Vagina (tissue), 2 donors: Measurements from ENCODE around the gene NR2F1-AS1. TPM values are rescaled to one million over a fixed set of nuclear protein-coding genes. Genes with fewer than 3 reads are reported as not detected.
"Not testable (repeated sequence)": the region's sequence is repeated elsewhere in the genome, so short reads cannot be mapped to it uniquely, and the experiment has no call there.

ENCODE experiments used
- DNase-seq, 2 donors: peaks; one replicate each; pipeline ENCODE4 v3.0.0-alpha.2; 2017; ENCODE audit errors: extremely low spot score in 2 of 2
- H3K27ac ChIP-seq: fragments of 200-600 bp; sonication (generic); one replicate; pipeline ENCODE4 v1.5.1; 2019
- H3K27me3 ChIP-seq: fragments of 200-600 bp; sonication (generic); one replicate; pipeline ENCODE4 v1.5.1; 2019
- H3K36me3 ChIP-seq, 2 donors: fragments of 200-600 bp; sonication (generic); one replicate each; pipeline ENCODE4 v1.5.1; 2017 to 2019
- H3K4me1 ChIP-seq: fragments of 200-600 bp; sonication (generic); one replicate; pipeline ENCODE4 v1.5.1; 2019
- H3K4me3 ChIP-seq, 2 donors: fragments of 200-600 bp; sonication (generic); 1 replicate in 1 of 2; 2 replicates in 1 of 2; pipeline ENCODE4 v1.5.1; 2016 to 2019
- H3K9me3 ChIP-seq: fragments of 200-600 bp; sonication (generic); one replicate; pipeline ENCODE4 v1.5.1; 2019
- POLR2A ChIP-seq, 2 donors: fragments of 450-650 bp; IDR thresholded peaks; one replicate each; pipeline ENCODE4 v1.6.1; 2017; ENCODE audit warnings: antibody characterized with exemption in 2 of 2, mild to moderate bottlenecking in 2 of 2, moderate library complexity in 2 of 2
- POLR2AphosphoS5 ChIP-seq, 2 donors: sonication (generic); formaldehyde crosslinking; IDR thresholded peaks; one replicate each; pipeline ENCODE4 v1.9.0; 2017; ENCODE audit warnings: antibody characterized with exemption in 2 of 2, mild to moderate bottlenecking in 2 of 2, low read depth in 1 of 2; ENCODE audit not compliant: insufficient read depth in 1 of 2
- intact Hi-C: fragments of 100-400 bp; cut with DNase I; formaldehyde crosslinking; loops from one replicate; pipeline ENCODE4 v1.15.1; 2023
- total RNA-seq: library from RNA; depleted of rRNA; stranded (reverse); fragments of >200 nt; gene quantifications from one replicate; pipeline ENCODE4 v1.2.3, GENCODE V29; 2016
- TF ChIP-seq, protein P1 (sequence below), 3 experiments: fragments of 450-650 bp in 2 of 3; fragments of 200-600 bp in 1 of 3; sonication (generic) in 1 of 3; IDR thresholded peaks; one replicate each; pipeline ENCODE4 v1.5.1; 2017 to 2019; ENCODE audit warnings: antibody characterized with exemption in 3 of 3, mild to moderate bottlenecking in 2 of 3, moderate library complexity in 2 of 3

Gene NR2F1-AS1
- total RNA-seq, 1 donor from 2014 or later = 22.3 TPM

DNA sequence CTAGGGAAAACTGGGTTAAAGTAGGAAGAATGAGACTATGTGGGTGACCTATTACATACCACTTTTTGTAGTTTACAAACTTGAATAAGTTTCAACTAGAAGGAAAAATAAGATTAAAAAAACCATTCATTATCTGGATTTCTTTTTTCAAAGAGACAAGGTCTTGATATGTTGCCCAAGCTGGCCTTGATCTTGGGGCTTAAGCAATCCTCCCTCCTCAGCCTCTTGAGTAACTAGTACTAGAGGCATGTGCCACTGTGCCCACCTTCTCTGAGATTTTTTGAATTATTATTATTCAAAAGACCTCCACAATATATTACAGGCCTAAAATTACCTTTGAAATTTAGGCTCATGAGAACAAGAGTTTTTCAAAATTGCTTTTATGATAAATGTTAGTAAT is 63.2 kb downstream of the NR2F1-AS1 start:
- intact Hi-C loops = no loop called here
- H3K27ac ChIP-seq = no peak overlapping the region
- H3K9me3 ChIP-seq = no peaks in the 10 kb centered on the region
- DNase-seq = no peak
- H3K4me3 ChIP-seq = no peak overlapping the region
- TF ChIP-seq POLR2AphosphoS5 (IDR thresholded peaks at IDR 0.05; ENCODE audit: insufficient read depth in 1 of 2, low read depth in 1 of 2) (no peak), POLR2A (IDR thresholded peaks at IDR 0.05) (no peak)
- TF ChIP-seq, protein P1, sequence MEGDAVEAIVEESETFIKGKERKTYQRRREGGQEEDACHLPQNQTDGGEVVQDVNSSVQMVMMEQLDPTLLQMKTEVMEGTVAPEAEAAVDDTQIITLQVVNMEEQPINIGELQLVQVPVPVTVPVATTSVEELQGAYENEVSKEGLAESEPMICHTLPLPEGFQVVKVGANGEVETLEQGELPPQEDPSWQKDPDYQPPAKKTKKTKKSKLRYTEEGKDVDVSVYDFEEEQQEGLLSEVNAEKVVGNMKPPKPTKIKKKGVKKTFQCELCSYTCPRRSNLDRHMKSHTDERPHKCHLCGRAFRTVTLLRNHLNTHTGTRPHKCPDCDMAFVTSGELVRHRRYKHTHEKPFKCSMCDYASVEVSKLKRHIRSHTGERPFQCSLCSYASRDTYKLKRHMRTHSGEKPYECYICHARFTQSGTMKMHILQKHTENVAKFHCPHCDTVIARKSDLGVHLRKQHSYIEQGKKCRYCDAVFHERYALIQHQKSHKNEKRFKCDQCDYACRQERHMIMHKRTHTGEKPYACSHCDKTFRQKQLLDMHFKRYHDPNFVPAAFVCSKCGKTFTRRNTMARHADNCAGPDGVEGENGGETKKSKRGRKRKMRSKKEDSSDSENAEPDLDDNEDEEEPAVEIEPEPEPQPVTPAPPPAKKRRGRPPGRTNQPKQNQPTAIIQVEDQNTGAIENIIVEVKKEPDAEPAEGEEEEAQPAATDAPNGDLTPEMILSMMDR (IDR thresholded peaks at IDR 0.05) = no peak
- no peaks in the 10 kb centered on the region for H3K4me1 ChIP-seq
- H3K27me3 ChIP-seq = no peaks in the 10 kb centered on the region
- H3K36me3 ChIP-seq = no peaks in the 10 kb centered on the region

GRCh38 chr5:93513298-93513697 is 67.7 kb downstream of the NR2F1-AS1 start:
- TF ChIP-seq, protein P1 (IDR thresholded peaks at IDR 0.05) = no peak
- TF ChIP-seq POLR2AphosphoS5 (IDR thresholded peaks at IDR 0.05; ENCODE audit: insufficient read depth in 1 of 2, low read depth in 1 of 2) (no peak), POLR2A (IDR thresholded peaks at IDR 0.05) (no peak)
- H3K27ac ChIP-seq = no peak overlapping the region
- no peak for DNase-seq
- no peaks in the 10 kb centered on the region for H3K4me1 ChIP-seq
- no peaks in the 10 kb centered on the region for H3K9me3 ChIP-seq
- intact Hi-C loops = no loop called here
- no peak overlapping the region for H3K4me3 ChIP-seq
- H3K27me3 ChIP-seq = no peaks in the 10 kb centered on the region
- no peaks in the 10 kb centered on the region for H3K36me3 ChIP-seq

GRCh38 chr5:93512799-93513198 is 68.2 kb downstream of the NR2F1-AS1 start:
- H3K27me3 ChIP-seq = no peaks in the 10 kb centered on the region
- no peak for DNase-seq
- no peaks in the 10 kb centered on the region for H3K36me3 ChIP-seq
- intact Hi-C loops = no loop called here
- H3K27ac ChIP-seq = no peak overlapping the region
- no peaks in the 10 kb centered on the region for H3K4me1 ChIP-seq
- H3K9me3 ChIP-seq = no peaks in the 10 kb centered on the region
- TF ChIP-seq POLR2AphosphoS5 (IDR thresholded peaks at IDR 0.05; ENCODE audit: insufficient read depth in 1 of 2, low read depth in 1 of 2) = no peak
- TF ChIP-seq, protein P1 (IDR thresholded peaks at IDR 0.05) = no peak
- no peak for TF ChIP-seq POLR2A (IDR thresholded peaks at IDR 0.05)
- no peak overlapping the region for H3K4me3 ChIP-seq

DNA sequence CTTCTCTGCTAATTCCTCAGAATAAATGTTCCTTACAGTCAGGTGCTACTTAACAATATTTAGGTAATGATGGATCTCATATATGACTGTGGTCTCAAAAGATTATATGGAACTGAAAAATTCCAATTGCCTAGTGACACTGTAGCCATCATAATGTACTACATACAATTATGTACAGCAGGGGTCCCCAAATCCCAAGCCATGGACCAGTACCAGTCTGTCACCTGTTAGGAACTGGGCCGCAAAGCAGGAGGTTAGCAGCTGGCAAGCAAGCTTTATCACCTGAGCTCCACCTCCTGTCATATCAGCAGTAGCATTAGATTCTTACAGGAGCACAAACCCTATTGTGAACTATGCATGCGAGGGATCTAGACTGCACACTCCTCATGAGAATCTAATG is 69.6 kb downstream of the NR2F1-AS1 start:
- H3K4me3 ChIP-seq = no peak overlapping the region
- H3K36me3 ChIP-seq = no peaks in the 10 kb centered on the region
- DNase-seq = no peak
- H3K4me1 ChIP-seq = no peaks in the 10 kb centered on the region
- no peaks in the 10 kb centered on the region for H3K9me3 ChIP-seq
- no peak overlapping the region for H3K27ac ChIP-seq
- no peaks in the 10 kb centered on the region for H3K27me3 ChIP-seq
- TF ChIP-seq, protein P1 (IDR thresholded peaks at IDR 0.05) = no peak
- TF ChIP-seq POLR2AphosphoS5 (IDR thresholded peaks at IDR 0.05; ENCODE audit: insufficient read depth in 1 of 2, low read depth in 1 of 2) = no peak
- no peak for TF ChIP-seq POLR2A (IDR thresholded peaks at IDR 0.05)
- intact Hi-C loops = no loop called here

DNA sequence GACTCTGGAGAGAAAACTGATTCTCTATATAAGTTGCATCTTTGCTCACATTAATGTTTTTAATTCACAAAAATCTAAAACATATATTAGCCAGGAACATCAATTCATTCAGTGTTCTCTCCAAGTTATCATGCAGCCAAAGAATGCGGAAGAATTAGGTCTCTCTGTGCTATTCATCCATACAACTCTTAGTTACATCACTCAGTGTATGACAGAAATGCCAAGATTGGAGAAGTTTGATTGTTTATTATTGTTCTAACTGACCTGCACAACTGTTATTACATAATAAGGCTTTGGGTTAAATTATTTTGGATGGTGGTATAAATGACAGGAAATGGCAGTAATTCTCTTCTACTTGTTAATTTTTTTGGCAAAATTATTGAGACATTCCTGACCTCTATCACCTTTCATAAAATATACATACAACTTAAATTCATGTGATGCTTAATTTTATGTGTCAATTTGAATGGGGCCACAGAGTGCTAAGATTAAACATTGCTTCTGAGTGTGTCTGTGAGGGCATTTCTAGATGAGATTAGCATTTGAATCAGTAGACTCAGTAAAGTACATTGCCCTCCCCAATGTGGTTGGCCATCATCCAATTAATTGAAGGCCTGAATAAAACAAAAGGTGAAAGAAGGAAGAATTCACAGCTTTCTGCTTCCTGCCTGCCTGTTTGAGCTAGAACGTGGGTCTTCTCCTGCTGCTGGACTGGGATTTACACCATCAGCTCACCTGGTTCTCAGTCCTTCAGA is 70.2 kb downstream of the NR2F1-AS1 start:
- no peak for TF ChIP-seq POLR2A (IDR thresholded peaks at IDR 0.05)
- no peak for TF ChIP-seq POLR2AphosphoS5 (IDR thresholded peaks at IDR 0.05; ENCODE audit: insufficient read depth in 1 of 2, low read depth in 1 of 2)
- TF ChIP-seq, protein P1 (IDR thresholded peaks at IDR 0.05) = no peak
- DNase-seq = no peak
- intact Hi-C loops = no loop called here
- no peak overlapping the region for H3K27ac ChIP-seq
- H3K4me3 ChIP-seq = no peak overlapping the region
- no peaks in the 10 kb centered on the region for H3K36me3 ChIP-seq
- H3K4me1 ChIP-seq = no peaks in the 10 kb centered on the region
- no peaks in the 10 kb centered on the region for H3K27me3 ChIP-seq
- no peaks in the 10 kb centered on the region for H3K9me3 ChIP-seq

DNA sequence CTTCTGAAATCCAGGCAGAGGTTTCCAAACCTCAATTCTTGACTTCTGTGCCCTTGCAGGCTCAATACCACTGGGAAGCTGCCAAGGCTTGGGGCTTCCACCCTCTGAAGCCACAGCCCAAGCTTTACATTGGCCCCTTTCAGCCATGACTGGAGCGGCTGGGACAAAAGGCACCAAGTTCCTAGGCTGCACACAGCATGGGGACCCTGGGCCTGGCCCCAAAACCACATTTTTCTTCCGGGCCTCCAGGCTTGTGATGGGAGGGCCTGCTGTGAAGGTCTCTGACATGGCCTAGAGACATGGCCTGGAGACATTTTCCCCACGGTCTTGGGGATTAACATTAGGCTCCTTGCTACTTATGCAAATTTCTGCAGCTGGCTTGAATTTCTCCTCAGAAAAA is 75.5 kb downstream of the NR2F1-AS1 start:
- H3K27ac ChIP-seq, DNase-seq, H3K9me3 ChIP-seq, H3K27me3 ChIP-seq, H3K4me3 ChIP-seq, H3K4me1 ChIP-seq, H3K36me3 ChIP-seq, intact Hi-C loops: not testable (repeated sequence)
